Nephron progenitor cell (in vitro differentiated cells): Measurements from ENCODE around the gene SMARCC2.

Experiments used
- DNase-seq: peaks from one replicate; pipeline ENCODE4 v3.0.0; 2021
- H3K27ac Mint-ChIP-seq: 2 replicates; pipeline ENCODE4 v1.8.0; 2021; ENCODE audit warnings: mild to moderate bottlenecking, moderate library complexity, mixed read lengths
- H3K27me3 Mint-ChIP-seq: 2 replicates; pipeline ENCODE4 v1.8.0; 2021; ENCODE audit warnings: mild to moderate bottlenecking, low read depth, mixed read lengths; ENCODE audit not compliant: poor library complexity
- H3K36me3 Mint-ChIP-seq: 2 replicates; pipeline ENCODE4 v1.8.0; 2021; ENCODE audit warnings: low read depth, mixed read lengths
- H3K4me1 Mint-ChIP-seq: 2 replicates; pipeline ENCODE4 v1.8.0; 2021; ENCODE audit warnings: mixed read lengths
- H3K4me3 Mint-ChIP-seq: 2 replicates; pipeline ENCODE4 v1.8.0; 2021; ENCODE audit warnings: mild to moderate bottlenecking, moderate library complexity, mixed read lengths
- H3K9me3 Mint-ChIP-seq: 2 replicates; pipeline ENCODE4 v1.8.0; 2021; ENCODE audit warnings: mild to moderate bottlenecking, moderate library complexity, mixed read lengths
- CTCF ChIP-seq: fragments of 200-600 bp; sonication (generic); IDR thresholded peaks from 2 replicates; pipeline ENCODE4 v1.5.0; 2021; ENCODE audit warnings: antibody characterized with exemption

The SMARCC2 gene

GRCh38 chr12:56126732-56127239 is 62.5 kb downstream of the SMARCC2 start:
- peaks cover 56% of the 10 kb centered on the region for H3K4me1 Mint-ChIP-seq
- DNase-seq: no peak
- TF ChIP-seq CTCF: no peak

GRCh38 chr12:56124133-56124532 is 65.2 kb downstream of the SMARCC2 start:
- Mint-ChIP-seq H3K36me3 (peaks cover 13% of the 10 kb centered on the region), H3K4me3 (no peak overlapping the region), H3K27ac (no peak overlapping the region), H3K4me1 (peaks cover 64% of the 10 kb centered on the region), H3K27me3 (peaks cover 3% of the 10 kb centered on the region), H3K9me3 (no peaks in the 10 kb centered on the region)
- TF ChIP-seq CTCF: no peak
- no peak for DNase-seq

More at GRCh38 chr12:56126732-56127239, 62.5 kb downstream of the SMARCC2 start:
- no peaks in the 10 kb centered on the region for H3K9me3 Mint-ChIP-seq
- H3K36me3 Mint-ChIP-seq: peaks cover 16% of the 10 kb centered on the region
- H3K27ac Mint-ChIP-seq: no peak overlapping the region
- H3K27me3 Mint-ChIP-seq: peaks cover 3% of the 10 kb centered on the region
- peak overlapping the region; percentile 92 for H3K4me3 Mint-ChIP-seq

- Mint-ChIP-seq H3K36me3 (peaks cover 16% of the 10 kb centered on the region), H3K4me3 (no peak overlapping the region), H3K4me1 (peaks cover 72% of the 10 kb centered on the region), H3K27me3 (peaks cover 3% of the 10 kb centered on the region), H3K9me3 (no peaks in the 10 kb centered on the region), H3K27ac (no peak overlapping the region)
- DNase-seq: no peak
- no peak for TF ChIP-seq CTCF
These were observed 66.6 kb downstream of the SMARCC2 start for GRCh38 chr12:56122637-56123036.

- H3K36me3 Mint-ChIP-seq: peaks cover 26% of the 10 kb centered on the region
- no peaks in the 10 kb centered on the region for H3K9me3 Mint-ChIP-seq
- no peak overlapping the region for H3K27ac Mint-ChIP-seq
- H3K4me1 Mint-ChIP-seq: peaks cover 60% of the 10 kb centered on the region
- H3K27me3 Mint-ChIP-seq: peaks cover 7% of the 10 kb centered on the region
- TF ChIP-seq CTCF: no peak
- no peak for DNase-seq
- no peak overlapping the region for H3K4me3 Mint-ChIP-seq
These were observed 67.9 kb downstream of the SMARCC2 start for GRCh38 chr12:56121204-56121870.

- Mint-ChIP-seq H3K4me1 (peaks cover 55% of the 10 kb centered on the region), H3K9me3 (no peaks in the 10 kb centered on the region), H3K4me3 (peak overlapping the region; percentile 98), H3K27me3 (peaks cover 7% of the 10 kb centered on the region), H3K27ac (peak overlapping the region; percentile 83), H3K36me3 (peaks cover 26% of the 10 kb centered on the region)
- DNase-seq: no peak
- no peak for TF ChIP-seq CTCF
These were observed 69.0 kb downstream of the SMARCC2 start for GRCh38 chr12:56120158-56120846.
